Endothelial cell of umbilical vein (primary cell): ENCODE measurements around the gene GPR37L1. TPM values are rescaled to one million over a fixed set of nuclear protein-coding genes. Genes with fewer than 3 reads are reported as not detected.

ENCODE experiments used
- BruUV-seq: library from RNA; stranded (reverse); fragments of 400-500 nt; replicated peaks from 2 replicates; lab custom pipeline; 2021; lab: Mats Ljungman, UMichigan
- CTCF ChIA-PET: fragments of 300-600, 350-600 bp; sonication (Branson Sonifier 250); formaldehyde crosslinking; loops from one replicate; lab custom pipeline; 2021; ENCODE audit warnings: antibody characterized with exemption, inconsistent platforms; lab: Charles Lee
- POLR2A ChIA-PET: fragments of 300-600, 350-600 bp; sonication (Branson Sonifier 250); formaldehyde crosslinking; loops from one replicate; lab custom pipeline; 2021; ENCODE audit warnings: antibody characterized with exemption, inconsistent platforms; lab: Charles Lee
- DNase-seq: peaks from one replicate; pipeline ENCODE4 v3.0.0-alpha.2; 2011; ENCODE audit warnings: low read depth, low spot score
- FAIRE-seq: peaks from 2 replicates; lab custom pipeline; 2011; peaks lifted over from hg19 to GRCh38; lab: Jason Lieb, UNC
- H2AFZ ChIP-seq: 2 replicates; pipeline ENCODE4 v1.6.0; 2012; ENCODE audit warnings: low read depth, low read length, control low read depth, inconsistent platforms
- H3K27ac ChIP-seq: 2 replicates; pipeline ENCODE4 v1.5.1; 2011; ENCODE audit warnings: low read depth, mild to moderate bottlenecking, control low read depth, low read length, moderate library complexity; ENCODE audit not compliant: insufficient read depth
- H3K27me3 ChIP-seq, 2 experiments: 2 replicates each; pipeline versions ENCODE4 v1.6.0 to v1.6.1; 2011; ENCODE audit warnings: low read length in 2 of 2, mixed read lengths in 1 of 2; ENCODE audit not compliant: control insufficient read depth in 2 of 2, insufficient read depth in 2 of 2
- H3K36me3 ChIP-seq, 2 experiments: 2 replicates in 1 of 2; 3 replicates in 1 of 2; pipeline ENCODE4 v1.5.1; 2011; ENCODE audit warnings: low read length in 2 of 2, mild to moderate bottlenecking in 1 of 2, moderate library complexity in 1 of 2; ENCODE audit not compliant: control insufficient read depth in 2 of 2, insufficient read depth in 2 of 2; ENCODE audit errors: extremely low read depth in 1 of 2
- H3K4me1 ChIP-seq: 3 replicates; pipeline ENCODE4 v1.5.1; 2011; ENCODE audit warnings: mild to moderate bottlenecking, low read length; ENCODE audit not compliant: control insufficient read depth, insufficient read depth; ENCODE audit errors: extremely low read depth
- H3K4me2 ChIP-seq: 2 replicates; pipeline ENCODE4 v1.6.1; 2011; ENCODE audit warnings: low read length, control low read depth, mixed read lengths; ENCODE audit not compliant: insufficient read depth
- H3K4me3 ChIP-seq, 3 experiments: fragments of 200-600 bp in 1 of 3; sonication (generic), shearing (Covaris generic) in 1 of 3; replicated peaks in 1 of 3; 2 replicates each; pipeline ENCODE4 v1.5.1; 2011 to 2016; ENCODE audit warnings: control low read depth in 3 of 3, low read length in 3 of 3, mild to moderate bottlenecking in 2 of 3, inconsistent platforms in 1 of 3, low read depth in 1 of 3, moderate library complexity in 1 of 3; ENCODE audit not compliant: insufficient read depth in 1 of 3
- H3K79me2 ChIP-seq: 2 replicates; pipeline ENCODE4 v1.6.0; 2012; ENCODE audit warnings: low read length, inconsistent platforms; ENCODE audit not compliant: control insufficient read depth, insufficient read depth
- H3K9ac ChIP-seq: replicated peaks from 2 replicates; pipeline ENCODE3; 2011; ENCODE audit warnings: low read length, control low read depth; ENCODE audit not compliant: insufficient read depth; ENCODE audit errors: extremely low read depth
- H3K9me1 ChIP-seq: replicated peaks from 3 replicates; pipeline ENCODE4 v1.6.0; 2011; ENCODE audit warnings: mild to moderate bottlenecking, low read length; ENCODE audit not compliant: control insufficient read depth, insufficient read depth; ENCODE audit errors: extremely low read depth
- H3K9me3 ChIP-seq: replicated peaks from 2 replicates; pipeline ENCODE4 v1.5.1; 2012; ENCODE audit warnings: low read length, inconsistent platforms; ENCODE audit not compliant: control insufficient read depth, insufficient read depth
- H4K20me1 ChIP-seq: replicated peaks from 2 replicates; pipeline ENCODE3; 2011; ENCODE audit warnings: mild to moderate bottlenecking, low read length; ENCODE audit not compliant: control insufficient read depth, insufficient read depth; ENCODE audit errors: extremely low read depth
- EZH2 ChIP-seq: IDR thresholded peaks from 2 replicates; pipeline ENCODE4 v1.6.1; 2012; ENCODE audit warnings: borderline replicate concordance, low read depth, mild to moderate bottlenecking, moderate library complexity, low read length, inconsistent platforms; ENCODE audit not compliant: severe bottlenecking
- FOS ChIP-seq: IDR thresholded peaks from 2 replicates; pipeline ENCODE4 v1.6.1; 2011; ENCODE audit warnings: mild to moderate bottlenecking, low read length, moderate library complexity, borderline replicate concordance; ENCODE audit not compliant: insufficient read depth
- GATA2 ChIP-seq: IDR thresholded peaks from 2 replicates; pipeline ENCODE4 v1.7.0; 2011; ENCODE audit warnings: low read depth, mild to moderate bottlenecking, moderate library complexity, mixed read lengths, low read length; ENCODE audit not compliant: insufficient read length, insufficient read depth
- JUN ChIP-seq: IDR thresholded peaks from 2 replicates; pipeline ENCODE4 v1.6.1; 2011; ENCODE audit warnings: borderline replicate concordance, low read depth; ENCODE audit not compliant: insufficient read length, insufficient read depth
- MAX ChIP-seq: IDR thresholded peaks from 2 replicates; pipeline ENCODE4 v1.6.1; 2011; ENCODE audit not compliant: insufficient read depth, insufficient read length
- MYC ChIP-seq: IDR thresholded peaks from one replicate; pipeline ENCODE4 v1.6.1; 2011; ENCODE audit warnings: mild to moderate bottlenecking, low read depth, low read length
- POLR2A ChIP-seq: IDR thresholded peaks from 2 replicates; pipeline ENCODE4 v1.6.1; 2012; ENCODE audit warnings: low read depth, mild to moderate bottlenecking, control low read depth, low read length
- POLR2AphosphoS5 ChIP-seq: IDR thresholded peaks from 2 replicates; pipeline ENCODE4 v1.6.1; 2012; ENCODE audit warnings: low read depth, mild to moderate bottlenecking, control low read depth, low read length, moderate library complexity; ENCODE audit not compliant: insufficient read depth
- dilution Hi-C: fragments of 300-500 bp; cut with MboI; formaldehyde crosslinking; loops from one replicate; pipeline ENCODE4 v1.15.0; 2019; ENCODE audit warnings: low sequenced_read_pairs; ENCODE audit not compliant: extremely low pct_ligation_motif_present
- intact Hi-C: fragments of 100-400 bp; cut with micrococcal nuclease; formaldehyde crosslinking; loops from one replicate; pipeline ENCODE4 v1.10.0; 2022
- polyA plus RNA-seq, 4 experiments: library from polyadenylated mRNA; depleted of rRNA in 3 of 4; stranded (reverse) in 3 of 4; unstranded in 1 of 4; fragments of >200 nt; gene quantifications; 2 replicates each; pipeline versions ENCODE4 v1.2.1 to v1.2.3, GENCODE V29; 2011 to 2012; ENCODE audit warnings: missing spikeins in 1 of 4
- total RNA-seq: library from RNA; stranded (reverse); gene quantifications from 2 replicates; pipeline ENCODE4 v1.2.3, GENCODE V29; 2021
- TF ChIP-seq, protein P1 (sequence below), 2 donors: IDR thresholded peaks; 1 replicate in 1 of 2; 2 replicates in 1 of 2; pipeline ENCODE4 v1.5.1; 2011; ENCODE audit warnings: low read length in 2 of 2, mild to moderate bottlenecking in 2 of 2, moderate library complexity in 2 of 2, control low read depth in 1 of 2, inconsistent platforms in 1 of 2, low read depth in 1 of 2; ENCODE audit not compliant: insufficient read depth in 1 of 2; ENCODE audit errors: extremely low read depth in 1 of 2

The GPR37L1 gene
- total and polyA plus RNA-seq, 2 donors (not counting 3 experiments of a cell fraction or from before 2014, with no cell fraction given) = not detected

- no TSS peak for BruUV-seq
- dilution Hi-C loops = no loop called here
- no peak for FAIRE-seq
Measured at GRCh38 chr1:202124142-202124541, 1.4 kb downstream of the GPR37L1 start.

More at GRCh38 chr1:202124142-202124541, 1.4 kb downstream of the GPR37L1 start:
- POLR2A ChIA-PET = no interaction called here
- Histone ChIP-seq H4K20me1 (no peaks in the 10 kb centered on the region), H2AFZ (no peak overlapping the region), H3K4me1 (no peaks in the 10 kb centered on the region), H3K9me1 (no peaks in the 10 kb centered on the region), H3K79me2 (no peaks in the 10 kb centered on the region), H3K36me3 (no peaks in the 10 kb centered on the region), H3K27me3 (peaks cover 4 to 10% of the 10 kb centered on the region in 2 experiments), H3K4me3 (no peak overlapping the region), H3K9me3 (no peaks in the 10 kb centered on the region), H3K27ac (no peak overlapping the region), H3K4me2 (no peak overlapping the region), H3K9ac (no peak overlapping the region)
- CTCF ChIA-PET = interaction anchor here (1.3 to 7.2 kb wide), 3 partner anchors 112 to 228 kb away, joined by 4 to 102 read pairs (median 4); no protein-coding TSS in a partner anchor
- no peak for TF ChIP-seq POLR2AphosphoS5
- TF ChIP-seq, protein P1, sequence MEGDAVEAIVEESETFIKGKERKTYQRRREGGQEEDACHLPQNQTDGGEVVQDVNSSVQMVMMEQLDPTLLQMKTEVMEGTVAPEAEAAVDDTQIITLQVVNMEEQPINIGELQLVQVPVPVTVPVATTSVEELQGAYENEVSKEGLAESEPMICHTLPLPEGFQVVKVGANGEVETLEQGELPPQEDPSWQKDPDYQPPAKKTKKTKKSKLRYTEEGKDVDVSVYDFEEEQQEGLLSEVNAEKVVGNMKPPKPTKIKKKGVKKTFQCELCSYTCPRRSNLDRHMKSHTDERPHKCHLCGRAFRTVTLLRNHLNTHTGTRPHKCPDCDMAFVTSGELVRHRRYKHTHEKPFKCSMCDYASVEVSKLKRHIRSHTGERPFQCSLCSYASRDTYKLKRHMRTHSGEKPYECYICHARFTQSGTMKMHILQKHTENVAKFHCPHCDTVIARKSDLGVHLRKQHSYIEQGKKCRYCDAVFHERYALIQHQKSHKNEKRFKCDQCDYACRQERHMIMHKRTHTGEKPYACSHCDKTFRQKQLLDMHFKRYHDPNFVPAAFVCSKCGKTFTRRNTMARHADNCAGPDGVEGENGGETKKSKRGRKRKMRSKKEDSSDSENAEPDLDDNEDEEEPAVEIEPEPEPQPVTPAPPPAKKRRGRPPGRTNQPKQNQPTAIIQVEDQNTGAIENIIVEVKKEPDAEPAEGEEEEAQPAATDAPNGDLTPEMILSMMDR (IDR thresholded peaks at IDR 0.05; ENCODE audit: extremely low read depth in 1 of 2, insufficient read depth in 1 of 2, low read depth in 1 of 2, low read length in 2 of 2) = no peak
- no peak for TF ChIP-seq MYC
- no peak for TF ChIP-seq JUN
- no peak for TF ChIP-seq POLR2A
- TF ChIP-seq GATA2 = no peak
- TF ChIP-seq EZH2 = no peak
- TF ChIP-seq MAX = no peak
- TF ChIP-seq FOS = no peak
- DNase-seq = no peak
- intact Hi-C loops = no loop called here
